ENCODE results near the gene COL5A1.
"Not testable (repeated sequence)": the region's sequence is repeated elsewhere in the genome, so short reads cannot be mapped to it uniquely, and the experiment has no call there.

Gene COL5A1

GRCh38 chr9:134658378-134658955 is 16.9 kb downstream of the COL5A1 start:
- DNase-seq, result no peak

GRCh38 chr9:134659688-134660131 is 18.1 kb downstream of the COL5A1 start:
- DNase-seq, result no peak

GRCh38 chr9:134660407-134660806 is 18.8 kb downstream of the COL5A1 start:
- DNase-seq, result no peak

GRCh38 chr9:134661299-134661698 is 19.7 kb downstream of the COL5A1 start:
- DNase-seq, result no peak

- DNase-seq, result no peak
Observed at GRCh38 chr9:134661791-134662142, 20.2 kb downstream of the COL5A1 start.

GRCh38 chr9:134662143-134662876 is 20.7 kb downstream of the COL5A1 start:
- no peak for DNase-seq

- no peak for DNase-seq
Observed at GRCh38 chr9:134663084-134663483, 21.5 kb downstream of the COL5A1 start.

GRCh38 chr9:134663753-134664415 is 22.3 kb downstream of the COL5A1 start:
- DNase-seq, result no peak

- DNase-seq, result no peak
Observed at GRCh38 chr9:134664446-134664845, 22.8 kb downstream of the COL5A1 start.

- DNase-seq, result no peak
Observed at GRCh38 chr9:134666208-134666607, 24.6 kb downstream of the COL5A1 start.

GRCh38 chr9:134666831-134667230 is 25.2 kb downstream of the COL5A1 start:
- DNase-seq, result no peak

GRCh38 chr9:134668977-134669376 is 27.4 kb downstream of the COL5A1 start:
- DNase-seq, result not testable (repeated sequence)

GRCh38 chr9:134669399-134669955 is 27.9 kb downstream of the COL5A1 start:
- no peak for DNase-seq

GRCh38 chr9:134670042-134670525 is 28.5 kb downstream of the COL5A1 start:
- DNase-seq, result no peak

GRCh38 chr9:134670851-134671281 is 29.3 kb downstream of the COL5A1 start:
- no peak for DNase-seq

- DNase-seq, result no peak
Observed at GRCh38 chr9:134671341-134672113, 29.9 kb downstream of the COL5A1 start.

- DNase-seq, result no peak
Observed at GRCh38 chr9:134676361-134676760, 34.8 kb downstream of the COL5A1 start.

GRCh38 chr9:134676886-134677285 is 35.3 kb downstream of the COL5A1 start:
- no peak for DNase-seq

- no peak for DNase-seq
Observed at GRCh38 chr9:134677743-134678142, 36.1 kb downstream of the COL5A1 start.

GRCh38 chr9:134678206-134678605 is 36.6 kb downstream of the COL5A1 start:
- DNase-seq, result no peak

- DNase-seq, result no peak
Observed at GRCh38 chr9:134678666-134679443, 37.3 kb downstream of the COL5A1 start.
